PC-3 (cell line): ENCODE results near the gene CDKN2B-AS1. TPM values are rescaled to one million over a fixed set of nuclear protein-coding genes. Genes with fewer than 3 reads are reported as not detected.

ENCODE experiments used
- ATAC-seq: fragments of 200-7000 bp; cut with Tn5 transposase; 2 replicates; pipeline ENCODE4 v1.9.1; 2020; ENCODE audit warnings: mild to moderate bottlenecking, moderate library complexity
- BruUV-seq: library from RNA; stranded (reverse); fragments of 400-500 nt; replicated peaks from 2 replicates; lab custom pipeline; 2021; lab: Mats Ljungman, UMichigan
- CTCF ChIA-PET: fragments of 300-600 bp; sonication (Branson Sonifier 250); formaldehyde crosslinking; loops from one replicate; lab custom pipeline; 2022; ENCODE audit warnings: antibody characterized with exemption; lab: Charles Lee
- POLR2A ChIA-PET: fragments of 300-600 bp; sonication (Branson Sonifier 250); formaldehyde crosslinking; loops from one replicate; lab custom pipeline; 2022; ENCODE audit warnings: antibody characterized with exemption; ENCODE audit not compliant: unreplicated experiment; lab: Charles Lee
- DNase-seq: peaks from one replicate; pipeline ENCODE4 v3.0.0-alpha.2; 2015
- H2AFZ ChIP-seq: fragments of 300-600 bp; sonication (generic); 2 replicates; pipeline ENCODE4 v1.6.0; 2016; ENCODE audit warnings: antibody characterized with exemption, low read length
- H3F3A ChIP-seq: fragments of 300-600 bp; sonication (generic); one replicate; pipeline ENCODE4 v1.6.0; 2017; ENCODE audit warnings: antibody characterized with exemption, low read length, control low read depth, mild to moderate bottlenecking; ENCODE audit not compliant: unreplicated experiment
- H3K27ac ChIP-seq: fragments of 300-600 bp; sonication (generic); 2 replicates; pipeline ENCODE4 v1.5.1; 2016; ENCODE audit warnings: mild to moderate bottlenecking, low read length
- H3K27me3 ChIP-seq: fragments of 300-600 bp; sonication (generic); 2 replicates; pipeline ENCODE4 v1.6.1; 2016; ENCODE audit warnings: low read length, mixed read lengths
- H3K36me3 ChIP-seq: fragments of 300-600 bp; sonication (generic); 2 replicates; pipeline ENCODE4 v1.6.1; 2016; ENCODE audit warnings: low read depth, mixed run types, low read length, mixed read lengths
- H3K4me1 ChIP-seq: fragments of 300-600 bp; sonication (generic); 2 replicates; pipeline ENCODE4 v1.5.1; 2016; ENCODE audit warnings: low read length; ENCODE audit not compliant: insufficient read depth
- H3K4me2 ChIP-seq: fragments of 300-600 bp; sonication (generic); 2 replicates; pipeline ENCODE4 v1.6.0; 2016; ENCODE audit warnings: low read length
- H3K4me3 ChIP-seq: fragments of 300-600 bp; sonication (generic); 2 replicates; pipeline ENCODE4 v1.5.1; 2016; ENCODE audit warnings: mild to moderate bottlenecking, low read length, mixed read lengths
- H3K79me2 ChIP-seq: fragments of 300-600 bp; sonication (generic); 2 replicates; pipeline ENCODE4 v1.6.1; 2017; ENCODE audit warnings: low read length, mixed read lengths
- H3K9ac ChIP-seq: fragments of 300-600 bp; sonication (generic); 2 replicates; pipeline ENCODE4 v1.6.0; 2016; ENCODE audit warnings: mild to moderate bottlenecking, low read length
- H3K9me2 ChIP-seq: fragments of 300-600 bp; sonication (generic); replicated peaks from 2 replicates; pipeline ENCODE4 v1.6.1; 2016; ENCODE audit warnings: mixed run types, low read length, mixed read lengths
- H3K9me3 ChIP-seq: fragments of 300-600 bp; sonication (generic); 2 replicates; pipeline ENCODE4 v1.6.1; 2016; ENCODE audit warnings: low read length, mixed read lengths
- H4K20me1 ChIP-seq: fragments of 300-600 bp; sonication (generic); 2 replicates; pipeline ENCODE4 v1.6.1; 2016; ENCODE audit warnings: low read length, mixed read lengths
- EZH2 ChIP-seq: fragments of 300-600 bp; sonication (generic); IDR thresholded peaks from one replicate; pipeline ENCODE4 v1.6.1; 2017; ENCODE audit warnings: antibody characterized with exemption, mild to moderate bottlenecking, low read length; ENCODE audit not compliant: unreplicated experiment
- EZH2phosphoT487 ChIP-seq: fragments of 300-600 bp; sonication (generic); IDR thresholded peaks from 2 replicates; pipeline ENCODE4 v1.6.1; 2018; ENCODE audit warnings: mild to moderate bottlenecking, antibody characterized with exemption, low read length, borderline replicate concordance
- intact Hi-C: fragments of 100-400 bp; cut with micrococcal nuclease; formaldehyde crosslinking; loops from 2 replicates; pipeline ENCODE4 v1.9.0; 2023
- total RNA-seq: library from RNA; depleted of rRNA; stranded (reverse); fragments of >200 nt; gene quantifications from 2 replicates; pipeline ENCODE4 v1.2.3, GENCODE V29; 2014
- TF ChIP-seq, protein P1 (sequence below): fragments of 300-600 bp; sonication (generic); conservative IDR thresholded peaks from 2 replicates; pipeline ENCODE4 v1.5.1; 2017; ENCODE audit warnings: antibody characterized with exemption, low read depth, mild to moderate bottlenecking, low read length

The CDKN2B-AS1 gene
- total RNA-seq, 1 experiment from 2014 or later = 2.0 TPM

GRCh38 chr9:22119522-22120158 lies 125.0 kb downstream of the CDKN2B-AS1 start:
- no peak overlapping the region for H2AFZ ChIP-seq
- H3K9ac ChIP-seq = no peak overlapping the region
- no peaks in the 10 kb centered on the region for H3K27me3 ChIP-seq
- H3K9me2 ChIP-seq = no peaks in the 10 kb centered on the region
- CTCF ChIA-PET = interaction anchor here (1.2 kb wide), 1 partner anchor 306 kb away, joined by 3 read pairs; no protein-coding TSS in a partner anchor
- H3K4me3 ChIP-seq = no peak overlapping the region
- intact Hi-C loops = loop anchor here (5.0 kb wide), 1 partner anchor 112 kb away; the partner anchor contains the start of gene CDKN2B
- H3K4me2 ChIP-seq = no peak overlapping the region
- peak overlapping the region; percentile 95 for H3K27ac ChIP-seq
- no peaks in the 10 kb centered on the region for H3K9me3 ChIP-seq
- no peaks in the 10 kb centered on the region for H3K36me3 ChIP-seq
- H3K79me2 ChIP-seq = no peaks in the 10 kb centered on the region
- POLR2A ChIA-PET = interaction anchor here (0.6 kb wide), 1 partner anchor 15 kb away, joined by 4 read pairs; no protein-coding TSS in a partner anchor
- peak; percentile 61 for DNase-seq
- no TSS peak for BruUV-seq
- H4K20me1 ChIP-seq = no peaks in the 10 kb centered on the region
- peaks cover 4% of the 10 kb centered on the region for H3F3A ChIP-seq
- peaks cover 47% of the 10 kb centered on the region for H3K4me1 ChIP-seq
- ATAC-seq = no peak
- TF ChIP-seq, protein P1, sequence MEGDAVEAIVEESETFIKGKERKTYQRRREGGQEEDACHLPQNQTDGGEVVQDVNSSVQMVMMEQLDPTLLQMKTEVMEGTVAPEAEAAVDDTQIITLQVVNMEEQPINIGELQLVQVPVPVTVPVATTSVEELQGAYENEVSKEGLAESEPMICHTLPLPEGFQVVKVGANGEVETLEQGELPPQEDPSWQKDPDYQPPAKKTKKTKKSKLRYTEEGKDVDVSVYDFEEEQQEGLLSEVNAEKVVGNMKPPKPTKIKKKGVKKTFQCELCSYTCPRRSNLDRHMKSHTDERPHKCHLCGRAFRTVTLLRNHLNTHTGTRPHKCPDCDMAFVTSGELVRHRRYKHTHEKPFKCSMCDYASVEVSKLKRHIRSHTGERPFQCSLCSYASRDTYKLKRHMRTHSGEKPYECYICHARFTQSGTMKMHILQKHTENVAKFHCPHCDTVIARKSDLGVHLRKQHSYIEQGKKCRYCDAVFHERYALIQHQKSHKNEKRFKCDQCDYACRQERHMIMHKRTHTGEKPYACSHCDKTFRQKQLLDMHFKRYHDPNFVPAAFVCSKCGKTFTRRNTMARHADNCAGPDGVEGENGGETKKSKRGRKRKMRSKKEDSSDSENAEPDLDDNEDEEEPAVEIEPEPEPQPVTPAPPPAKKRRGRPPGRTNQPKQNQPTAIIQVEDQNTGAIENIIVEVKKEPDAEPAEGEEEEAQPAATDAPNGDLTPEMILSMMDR = peak; percentile 64
- TF ChIP-seq EZH2phosphoT487 = no peak
- TF ChIP-seq EZH2 = no peak

GRCh38 chr9:22120159-22120549 lies 125.6 kb downstream of the CDKN2B-AS1 start:
- Histone ChIP-seq H3K27me3 (no peaks in the 10 kb centered on the region), H3K4me1 (peaks cover 47% of the 10 kb centered on the region), H3K79me2 (no peaks in the 10 kb centered on the region), H3K9me3 (no peaks in the 10 kb centered on the region), H3F3A (peaks cover 4% of the 10 kb centered on the region), H3K4me3 (no peak overlapping the region), H3K36me3 (no peaks in the 10 kb centered on the region), H4K20me1 (no peaks in the 10 kb centered on the region), H3K27ac (no peak overlapping the region), H3K9ac (no peak overlapping the region), H3K4me2 (no peak overlapping the region), H2AFZ (no peak overlapping the region), H3K9me2 (no peaks in the 10 kb centered on the region)
- intact Hi-C loops = loop anchor here (5.0 kb wide), 1 partner anchor 113 kb away; the partner anchor contains the start of gene CDKN2B
- BruUV-seq = no TSS peak
- ChIA-PET POLR2A (no interaction called here), CTCF (interaction anchor here (1.2 kb wide), 1 partner anchor 307 kb away, joined by 3 read pairs; no protein-coding TSS in a partner anchor)
- TF ChIP-seq, protein P1 = no peak
- no peak for TF ChIP-seq EZH2
- no peak for TF ChIP-seq EZH2phosphoT487
- ATAC-seq = no peak
- DNase-seq = no peak

- no TSS peak for BruUV-seq
- no peak overlapping the region for H3K9ac ChIP-seq
- H3K36me3 ChIP-seq = no peaks in the 10 kb centered on the region
- DNase-seq (no peak), ATAC-seq (no peak)
- no peaks in the 10 kb centered on the region for H3K27me3 ChIP-seq
- H3K79me2 ChIP-seq = no peaks in the 10 kb centered on the region
- H3K9me3 ChIP-seq = no peaks in the 10 kb centered on the region
- CTCF ChIA-PET = no interaction called here
- H4K20me1 ChIP-seq = no peaks in the 10 kb centered on the region
- no peak overlapping the region for H3K4me2 ChIP-seq
- no peak overlapping the region for H3K4me3 ChIP-seq
- H3K9me2 ChIP-seq = no peaks in the 10 kb centered on the region
- no peak overlapping the region for H2AFZ ChIP-seq
- peaks cover 4% of the 10 kb centered on the region for H3F3A ChIP-seq
- H3K4me1 ChIP-seq = peaks cover 47% of the 10 kb centered on the region
- TF ChIP-seq, protein P1 = no peak
- no peak for TF ChIP-seq EZH2
- TF ChIP-seq EZH2phosphoT487 = no peak
- intact Hi-C loops = loop anchor here (5.0 kb wide), 1 partner anchor 113 kb away; the partner anchor contains the start of gene CDKN2B
- POLR2A ChIA-PET = no interaction called here
- no peak overlapping the region for H3K27ac ChIP-seq
These were observed 126.0 kb downstream of the CDKN2B-AS1 start for GRCh38 chr9:22120595-22120994.
